GM12878 (cell line): ENCODE data around the gene NUTM2E.
"Not testable (repeated sequence)": the region's sequence is repeated elsewhere in the genome, so short reads cannot be mapped to it uniquely, and the experiment has no call there.

Experiments used
- BRCA1 ChIP-seq: IDR thresholded peaks from 2 replicates; pipeline ENCODE4 v1.6.1; 2011; ENCODE audit warnings: low read depth, low read length, improper control_type of control experiment
- CBX3 ChIP-seq: fragments of 200-600 bp; sonication (generic); IDR thresholded peaks from 2 replicates; pipeline ENCODE4 v1.6.1; 2016; ENCODE audit warnings: low read depth, borderline replicate concordance
- CEBPB ChIP-seq, 2 experiments: fragments of 150-350 bp in 1 of 2; IDR thresholded peaks; 2 replicates each; pipeline ENCODE4 v1.6.1; 2012 to 2014; ENCODE audit warnings: low read depth in 2 of 2, low read length in 2 of 2, borderline replicate concordance in 1 of 2, inconsistent platforms in 1 of 2
- E2F4 ChIP-seq: IDR thresholded peaks from 2 replicates; pipeline ENCODE4 v1.6.1; 2012; ENCODE audit warnings: low read depth, low read length, improper control_type of control experiment
- EGR1 ChIP-seq, 2 experiments: IDR thresholded peaks; 1 replicate in 1 of 2; 2 replicates in 1 of 2; pipeline ENCODE4 v1.6.1; 2011 to 2012; ENCODE audit warnings: low read depth in 2 of 2, low read length in 2 of 2, borderline replicate concordance in 1 of 2, mild to moderate bottlenecking in 1 of 2, moderate library complexity in 1 of 2
- EZH2 ChIP-seq: IDR thresholded peaks from 2 replicates; pipeline ENCODE4 v1.6.1; 2012; ENCODE audit warnings: low read depth, mild to moderate bottlenecking, control low read depth, inconsistent platforms, low read length, borderline replicate concordance; ENCODE audit not compliant: control insufficient read depth
- HDAC2 ChIP-seq: fragments of 200-600 bp; sonication (generic); IDR thresholded peaks from 2 replicates; pipeline ENCODE4 v1.6.1; 2017
- MTA3 ChIP-seq: IDR thresholded peaks from 2 replicates; pipeline ENCODE4 v1.6.1; 2012; ENCODE audit warnings: low read length, inconsistent platforms, borderline replicate concordance
- PAX8 ChIP-seq: fragments of 450-650 bp; IDR thresholded peaks from 2 replicates; pipeline ENCODE4 v1.6.1; 2017; ENCODE audit warnings: mild to moderate bottlenecking, moderate library complexity
- PBX3 ChIP-seq: IDR thresholded peaks from 2 replicates; pipeline ENCODE4 v1.6.1; 2011; ENCODE audit warnings: mild to moderate bottlenecking, low read depth, low read length, moderate library complexity; ENCODE audit not compliant: insufficient replicate concordance
- POLR2A ChIP-seq: IDR thresholded peaks from 2 replicates; pipeline ENCODE4 v1.6.1; 2011; ENCODE audit warnings: low read depth, mild to moderate bottlenecking, low read length
- REST ChIP-seq: IDR thresholded peaks from 2 replicates; pipeline ENCODE4 v1.6.1; 2012; ENCODE audit warnings: mild to moderate bottlenecking, low read depth, low read length
- TF ChIP-seq, protein P1 (sequence below), 3 experiments: IDR thresholded peaks in 2 of 3; conservative IDR thresholded peaks in 1 of 3; 2 replicates each; pipeline ENCODE4 v1.5.1; 2011; ENCODE audit warnings: low read depth in 3 of 3, low read length in 3 of 3, mild to moderate bottlenecking in 3 of 3, control low read depth in 2 of 3, moderate library complexity in 2 of 3, inconsistent platforms in 1 of 3, mixed read lengths in 1 of 3; ENCODE audit not compliant: control insufficient read depth in 2 of 3, insufficient read depth in 1 of 3; ENCODE audit errors: extremely low read depth in 1 of 3
- TF ChIP-seq, protein P2 (sequence below): fragments of 450-650 bp; IDR thresholded peaks from 2 replicates; pipeline ENCODE4 v1.6.1; 2017; ENCODE audit warnings: mild to moderate bottlenecking, moderate library complexity

GRCh38 chr10:79805857-79806256 lies 20.7 kb upstream of the NUTM2E start:
- TF ChIP-seq, protein P1, sequence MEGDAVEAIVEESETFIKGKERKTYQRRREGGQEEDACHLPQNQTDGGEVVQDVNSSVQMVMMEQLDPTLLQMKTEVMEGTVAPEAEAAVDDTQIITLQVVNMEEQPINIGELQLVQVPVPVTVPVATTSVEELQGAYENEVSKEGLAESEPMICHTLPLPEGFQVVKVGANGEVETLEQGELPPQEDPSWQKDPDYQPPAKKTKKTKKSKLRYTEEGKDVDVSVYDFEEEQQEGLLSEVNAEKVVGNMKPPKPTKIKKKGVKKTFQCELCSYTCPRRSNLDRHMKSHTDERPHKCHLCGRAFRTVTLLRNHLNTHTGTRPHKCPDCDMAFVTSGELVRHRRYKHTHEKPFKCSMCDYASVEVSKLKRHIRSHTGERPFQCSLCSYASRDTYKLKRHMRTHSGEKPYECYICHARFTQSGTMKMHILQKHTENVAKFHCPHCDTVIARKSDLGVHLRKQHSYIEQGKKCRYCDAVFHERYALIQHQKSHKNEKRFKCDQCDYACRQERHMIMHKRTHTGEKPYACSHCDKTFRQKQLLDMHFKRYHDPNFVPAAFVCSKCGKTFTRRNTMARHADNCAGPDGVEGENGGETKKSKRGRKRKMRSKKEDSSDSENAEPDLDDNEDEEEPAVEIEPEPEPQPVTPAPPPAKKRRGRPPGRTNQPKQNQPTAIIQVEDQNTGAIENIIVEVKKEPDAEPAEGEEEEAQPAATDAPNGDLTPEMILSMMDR (IDR thresholded peaks at IDR 0.05 in 2 of 3, conservative IDR thresholded peaks at IDR 0.05 in 1 of 3; ENCODE audit: control insufficient read depth in 2 of 3, extremely low read depth in 1 of 3, insufficient read depth in 1 of 3, low read depth in 3 of 3, low read length in 3 of 3) = not testable (repeated sequence)
- not testable (repeated sequence) for TF ChIP-seq EGR1 (IDR thresholded peaks at IDR 0.05; ENCODE audit: borderline replicate concordance in 1 of 2, low read depth in 2 of 2, low read length in 2 of 2); CEBPB (IDR thresholded peaks at IDR 0.05; ENCODE audit: borderline replicate concordance in 1 of 2, low read depth in 2 of 2, low read length in 2 of 2); BRCA1; HDAC2; PBX3; REST; MTA3; E2F4; PAX8; CBX3; POLR2A; EZH2
- TF ChIP-seq, protein P2, sequence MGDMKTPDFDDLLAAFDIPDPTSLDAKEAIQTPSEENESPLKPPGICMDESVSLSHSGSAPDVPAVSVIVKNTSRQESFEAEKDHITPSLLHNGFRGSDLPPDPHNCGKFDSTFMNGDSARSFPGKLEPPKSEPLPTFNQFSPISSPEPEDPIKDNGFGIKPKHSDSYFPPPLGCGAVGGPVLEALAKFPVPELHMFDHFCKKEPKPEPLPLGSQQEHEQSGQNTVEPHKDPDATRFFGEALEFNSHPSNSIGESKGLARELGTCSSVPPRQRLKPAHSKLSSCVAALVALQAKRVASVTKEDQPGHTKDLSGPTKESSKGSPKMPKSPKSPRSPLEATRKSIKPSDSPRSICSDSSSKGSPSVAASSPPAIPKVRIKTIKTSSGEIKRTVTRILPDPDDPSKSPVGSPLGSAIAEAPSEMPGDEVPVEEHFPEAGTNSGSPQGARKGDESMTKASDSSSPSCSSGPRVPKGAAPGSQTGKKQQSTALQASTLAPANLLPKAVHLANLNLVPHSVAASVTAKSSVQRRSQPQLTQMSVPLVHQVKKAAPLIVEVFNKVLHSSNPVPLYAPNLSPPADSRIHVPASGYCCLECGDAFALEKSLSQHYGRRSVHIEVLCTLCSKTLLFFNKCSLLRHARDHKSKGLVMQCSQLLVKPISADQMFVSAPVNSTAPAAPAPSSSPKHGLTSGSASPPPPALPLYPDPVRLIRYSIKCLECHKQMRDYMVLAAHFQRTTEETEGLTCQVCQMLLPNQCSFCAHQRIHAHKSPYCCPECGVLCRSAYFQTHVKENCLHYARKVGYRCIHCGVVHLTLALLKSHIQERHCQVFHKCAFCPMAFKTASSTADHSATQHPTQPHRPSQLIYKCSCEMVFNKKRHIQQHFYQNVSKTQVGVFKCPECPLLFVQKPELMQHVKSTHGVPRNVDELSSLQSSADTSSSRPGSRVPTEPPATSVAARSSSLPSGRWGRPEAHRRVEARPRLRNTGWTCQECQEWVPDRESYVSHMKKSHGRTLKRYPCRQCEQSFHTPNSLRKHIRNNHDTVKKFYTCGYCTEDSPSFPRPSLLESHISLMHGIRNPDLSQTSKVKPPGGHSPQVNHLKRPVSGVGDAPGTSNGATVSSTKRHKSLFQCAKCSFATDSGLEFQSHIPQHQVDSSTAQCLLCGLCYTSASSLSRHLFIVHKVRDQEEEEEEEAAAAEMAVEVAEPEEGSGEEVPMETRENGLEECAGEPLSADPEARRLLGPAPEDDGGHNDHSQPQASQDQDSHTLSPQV = not testable (repeated sequence)
